ENCODE measurements around the gene HACD3.

GRCh38 chr15:65619626-65620290 is 89.5 kb downstream of the HACD3 start:
- TF ChIP-seq EZH2 (IDR thresholded peaks at IDR 0.05; ENCODE audit: insufficient read depth, poor library complexity, severe bottlenecking) (no peak), EZH2phosphoT487 (IDR thresholded peaks at IDR 0.05; ENCODE audit: insufficient read depth, low read depth) (no peak)
